GM12892 (cell line): ENCODE results near the gene STK32C.

Experiments
- POLR2A ChIP-seq: IDR thresholded peaks from 2 replicates; pipeline ENCODE4 v1.6.1; 2011; ENCODE audit warnings: low read depth, low read length, control low read depth
- POLR2AphosphoS5 ChIP-seq: IDR thresholded peaks from 2 replicates; pipeline ENCODE4 v1.6.1; 2011; ENCODE audit warnings: low read depth, low read length, control low read depth
- TAF1 ChIP-seq: IDR thresholded peaks from 2 replicates; pipeline ENCODE4 v1.6.1; 2011; ENCODE audit warnings: low read depth, mild to moderate bottlenecking, control low read depth, low read length, borderline replicate concordance

- TF ChIP-seq POLR2A (no peak), POLR2AphosphoS5 (no peak), TAF1 (no peak)
Observed at GRCh38 chr10:132279873-132280645, 27.7 kb downstream of the STK32C start.
